Hindlimb muscle (tissue), 1 donor: ENCODE measurements around the gene RIMKLB. TPM values are rescaled to one million over a fixed set of nuclear protein-coding genes. Genes with fewer than 3 reads are reported as not detected.
A peak's percentile ranks its signal among the peaks of the same experiment; 100 is the strongest.

Experiments used
- DNase-seq: peaks from one replicate; pipeline ENCODE4 v3.0.0-alpha.2; 2013
- polyA plus RNA-seq: library from polyadenylated mRNA; unstranded; fragments of 120-200 nt; gene quantifications from one replicate; pipeline ENCODE4 v1.2.1, GENCODE V29; 2013; ENCODE audit not compliant: insufficient read length

Gene RIMKLB
- polyA plus RNA-seq, result 78.9 TPM

GRCh38 chr12:8697476-8698131, at the start of gene RIMKLB:
TSS of gene RIMKLB (plus strand) at chr12:8697991. CDS start at chr12:8713867, 15,876 bp downstream.
- peak; percentile 92 for DNase-seq

DNA sequence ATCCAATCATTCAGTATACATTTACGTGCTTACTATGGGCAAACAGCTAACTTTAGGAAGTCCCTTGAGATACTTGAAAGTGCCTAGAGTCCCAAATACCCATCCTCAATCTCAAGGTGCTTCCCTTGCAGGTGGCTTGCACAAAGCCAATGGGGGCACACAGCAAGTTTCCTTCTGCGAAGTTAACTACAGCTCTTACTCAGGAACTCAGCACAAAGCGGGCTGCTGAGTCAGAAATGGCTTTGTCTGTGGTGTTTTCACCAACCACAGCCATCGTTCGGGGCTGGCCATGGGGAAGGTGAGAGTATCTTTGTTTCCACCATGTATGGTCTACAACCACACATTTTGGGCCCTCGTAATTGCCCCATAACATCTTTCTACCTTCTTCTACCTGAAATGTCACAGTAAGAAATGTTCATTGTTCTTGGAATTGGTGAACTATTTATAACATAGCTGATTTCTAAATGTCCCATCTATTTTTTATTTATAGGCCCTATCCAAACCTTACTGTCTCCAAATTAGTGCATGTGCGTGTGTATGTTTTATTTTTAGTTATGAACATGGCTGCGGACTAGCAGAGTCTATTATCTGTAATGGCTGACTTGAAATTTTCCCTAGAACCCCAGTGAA, 49.1 kb upstream of the RIMKLB start:
- no peak for DNase-seq

GRCh38 chr12:8655421-8655820, 42.4 kb upstream of the RIMKLB start:
- DNase-seq, result no peak

DNA sequence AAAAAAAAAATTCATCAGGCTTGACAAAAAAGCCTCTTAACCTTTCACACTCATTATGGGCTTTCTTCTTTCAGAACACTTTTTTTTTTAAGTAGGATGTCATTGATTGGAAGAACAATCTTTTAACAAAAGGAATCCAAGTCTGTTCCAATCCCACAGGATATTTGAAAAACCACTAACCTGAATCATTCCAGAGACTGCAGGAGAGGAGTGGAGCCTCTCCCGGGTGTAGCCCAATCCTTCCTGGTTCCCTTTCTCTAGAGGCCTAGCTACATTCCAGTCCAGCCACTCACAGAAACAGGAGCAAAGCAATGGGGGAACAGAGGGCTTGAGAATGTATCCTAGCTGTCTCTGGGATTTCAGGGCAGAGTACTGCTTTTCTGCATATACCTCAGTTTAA, 39.4 kb upstream of the RIMKLB start:
- no peak for DNase-seq

GRCh38 chr12:8661016-8661415, 36.8 kb upstream of the RIMKLB start:
- no peak for DNase-seq

- no peak for DNase-seq
Observed at GRCh38 chr12:8661751-8662150, 36.0 kb upstream of the RIMKLB start.

DNA sequence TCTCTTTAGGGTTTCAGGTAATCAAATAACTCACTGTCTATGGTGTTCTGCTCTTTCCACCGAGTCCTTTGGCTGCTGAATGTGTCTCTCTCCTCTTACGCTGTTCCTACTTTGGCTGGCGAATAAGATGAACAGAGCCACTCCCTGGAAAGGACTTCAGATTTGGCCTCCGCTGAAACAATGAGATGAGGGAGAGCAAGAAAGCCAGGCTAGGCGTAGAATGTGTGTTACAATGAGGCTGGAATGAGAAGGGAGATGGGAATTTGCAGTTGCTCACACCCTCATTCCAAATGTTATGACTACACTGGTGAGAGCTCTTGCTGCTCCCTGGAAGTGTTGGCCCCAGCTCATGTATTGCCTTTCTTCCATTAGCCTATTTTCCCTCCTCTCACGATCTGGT, 35.2 kb upstream of the RIMKLB start, which contains the start of gene MFAP5:
MFAP5 (minus strand) TSS at position 234 of the 400 bp plus-strand sequence. CDS start 722 bp downstream, outside the sequence.
- peak; percentile 71 for DNase-seq

DNA sequence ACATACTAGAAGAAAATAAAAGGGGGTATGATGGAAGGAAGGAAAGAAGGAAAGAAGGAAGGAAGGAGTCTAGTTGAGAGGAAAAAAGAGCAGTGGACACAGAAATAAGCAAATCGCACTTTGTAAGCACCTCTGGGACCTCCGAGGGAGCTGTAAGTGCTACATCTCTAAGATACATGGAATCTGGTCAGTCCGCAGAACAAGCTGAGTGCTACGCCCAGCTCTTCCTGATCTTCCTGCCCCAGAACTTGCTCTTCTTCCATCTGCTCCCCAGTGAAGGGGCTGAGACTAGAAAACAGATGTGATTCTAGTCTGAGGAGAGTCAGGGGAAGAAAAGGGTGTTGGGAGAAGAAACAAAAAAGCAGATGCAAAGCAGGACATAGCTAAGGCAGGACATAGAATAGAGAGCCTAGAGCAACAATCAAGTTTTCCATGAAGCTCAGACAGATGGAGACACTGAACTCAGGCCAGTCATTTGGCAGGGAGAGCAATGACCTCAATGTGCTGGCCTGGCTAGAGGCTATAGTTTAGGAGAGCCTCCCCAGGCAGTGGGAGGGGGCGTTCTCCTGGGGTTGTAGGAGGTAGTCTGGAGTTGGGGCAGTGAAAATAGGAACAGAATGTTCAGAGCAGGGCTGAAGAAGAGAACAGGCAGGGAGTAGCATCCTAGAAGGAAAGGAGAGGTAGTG, 33.4 kb upstream of the RIMKLB start:
- peak; percentile 90 for DNase-seq

GRCh38 chr12:8665759-8666158, 32.0 kb upstream of the RIMKLB start:
- DNase-seq, result peak; percentile 58

- DNase-seq, result no peak
Observed at GRCh38 chr12:8667270-8667669, 30.5 kb upstream of the RIMKLB start.

GRCh38 chr12:8668441-8668840, 29.4 kb upstream of the RIMKLB start:
- no peak for DNase-seq

GRCh38 chr12:8672381-8672780, 25.4 kb upstream of the RIMKLB start:
- DNase-seq, result no peak

DNA sequence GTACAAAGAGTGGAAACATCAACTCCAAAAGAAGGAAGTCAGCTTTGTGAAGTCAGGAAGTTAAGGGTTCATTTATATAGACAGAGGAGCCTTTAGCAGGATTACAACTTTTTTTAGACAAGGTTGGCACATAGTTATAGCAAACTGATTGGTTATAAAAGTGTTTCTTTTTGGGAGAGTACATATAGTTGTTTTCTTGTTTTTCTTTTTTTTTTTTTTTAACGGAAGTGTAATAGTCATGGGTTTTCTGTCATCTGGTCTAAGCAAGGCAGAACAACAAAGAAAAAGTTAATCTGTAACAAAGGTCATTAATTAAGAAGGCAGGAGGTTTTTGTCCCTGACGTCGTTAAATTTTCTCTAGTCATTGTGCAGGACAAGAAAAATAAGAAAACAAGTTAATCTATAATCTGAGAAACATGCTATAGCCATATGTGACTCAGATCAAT, 22.2 kb upstream of the RIMKLB start:
- DNase-seq, result no peak

GRCh38 chr12:8676651-8677050, 21.1 kb upstream of the RIMKLB start:
- no peak for DNase-seq

DNA sequence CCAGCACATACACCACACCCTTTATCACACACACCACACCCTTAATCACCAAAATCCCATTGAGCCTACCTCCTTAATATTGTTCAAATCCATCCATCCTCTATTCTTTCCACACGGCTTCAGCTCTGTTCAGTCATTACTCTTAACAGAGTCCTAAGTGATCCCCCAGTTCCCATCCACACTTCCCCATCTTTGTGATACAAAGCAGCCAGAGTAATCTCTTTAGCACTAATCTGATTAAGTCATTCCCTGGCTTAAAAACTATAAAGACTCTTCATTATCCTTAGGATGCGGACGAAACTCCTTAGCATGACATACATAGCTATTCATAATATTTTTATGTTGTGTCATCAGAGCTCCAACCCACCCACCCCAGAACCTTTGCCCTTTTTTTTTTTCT, 20.4 kb upstream of the RIMKLB start:
- DNase-seq, result no peak

DNA sequence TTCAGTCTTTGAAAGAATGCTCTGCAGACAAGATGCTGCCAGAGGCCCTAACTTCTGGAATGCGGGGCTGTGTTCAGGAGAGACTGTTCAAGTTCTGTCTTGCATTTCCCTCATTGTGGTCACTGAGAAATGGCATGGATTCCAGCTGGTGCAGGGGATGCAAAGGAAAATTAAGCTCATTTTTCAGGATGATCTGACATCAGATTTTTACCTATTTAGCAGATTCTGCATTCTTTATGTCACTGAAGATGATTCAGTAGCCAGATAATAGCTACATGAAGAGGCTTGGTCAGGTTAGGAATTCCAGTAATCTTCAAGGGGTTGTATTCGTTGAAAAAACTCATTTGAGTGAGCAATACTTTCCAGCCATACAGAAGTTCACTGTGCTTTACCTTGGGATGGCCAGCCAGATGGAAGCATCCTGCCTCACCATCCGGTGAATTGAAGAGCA, 19.1 kb upstream of the RIMKLB start:
- no peak for DNase-seq

GRCh38 chr12:8680533-8680932, 17.3 kb upstream of the RIMKLB start:
- DNase-seq, result no peak

DNA sequence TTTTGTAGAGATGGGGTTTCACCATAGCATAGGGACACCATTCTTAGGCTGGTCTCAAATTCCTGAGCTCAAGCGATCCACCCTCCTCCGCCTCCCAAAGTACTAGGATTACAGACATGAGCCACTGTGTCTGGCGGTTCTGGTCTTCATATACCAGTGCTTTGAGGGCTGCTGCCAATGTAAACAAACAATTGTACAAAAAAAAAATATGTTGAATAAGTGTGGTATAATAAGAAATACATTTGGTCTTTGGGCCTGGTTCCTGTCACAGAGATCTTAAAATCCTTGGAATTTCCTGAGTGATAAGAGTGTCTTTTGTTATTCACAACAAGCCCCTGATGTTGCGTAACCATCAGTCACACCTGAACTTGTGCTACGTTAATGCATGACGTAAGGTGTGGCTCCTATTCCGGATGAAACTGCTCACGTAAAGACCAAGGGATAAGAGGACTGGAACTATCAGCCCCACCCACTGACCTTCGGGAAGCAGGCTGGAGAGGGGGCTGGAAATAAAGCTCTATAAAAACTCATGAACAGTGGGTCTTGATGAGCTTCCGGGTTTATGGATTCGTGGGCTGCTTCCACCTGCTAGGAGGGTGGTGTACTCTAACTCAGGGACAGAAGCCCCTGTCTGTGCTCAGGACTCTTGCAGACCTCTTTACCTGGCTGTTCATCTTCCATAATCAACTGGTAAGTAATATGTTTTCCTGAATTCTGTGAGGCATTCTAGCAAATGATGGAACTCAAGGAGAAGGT, 16.5 kb upstream of the RIMKLB start:
- no peak for DNase-seq

GRCh38 chr12:8685051-8685450, 12.7 kb upstream of the RIMKLB start:
- DNase-seq, result no peak

DNA sequence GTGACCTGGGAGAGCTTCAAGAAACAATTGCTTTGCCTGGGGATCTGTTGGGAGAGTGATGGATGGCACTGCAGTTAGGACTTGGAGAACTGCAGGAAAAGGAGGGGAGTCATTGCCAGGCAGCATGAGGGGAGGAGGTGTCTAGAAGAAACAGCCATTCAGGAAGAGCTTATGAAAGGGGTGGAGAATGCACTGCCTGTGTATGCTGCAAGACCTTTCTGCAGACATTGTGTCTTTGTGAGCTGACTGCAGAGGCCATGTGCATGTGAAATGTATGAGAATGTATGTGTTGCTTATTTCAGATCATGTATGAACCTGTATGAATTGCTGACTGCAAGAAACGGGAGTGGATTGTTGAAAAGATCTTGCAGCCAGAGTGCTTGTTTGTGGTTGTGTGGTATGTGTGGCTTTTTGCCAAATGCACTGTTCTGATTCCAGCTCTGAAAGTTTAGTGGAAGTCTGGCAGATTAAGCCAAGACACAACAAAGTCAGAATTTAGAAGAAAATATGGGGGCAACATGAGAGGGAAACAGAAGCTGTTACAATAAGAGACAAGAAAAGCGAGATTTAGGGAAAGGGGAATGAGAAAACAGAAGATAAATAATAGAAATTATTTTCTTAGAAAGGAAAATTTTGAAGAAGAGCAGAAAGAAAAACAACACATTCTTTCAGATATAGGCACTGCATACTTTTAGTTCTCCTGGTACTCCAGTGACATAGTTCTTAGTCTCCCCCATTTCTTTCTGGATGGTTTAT, 9.8 kb upstream of the RIMKLB start:
- peak; percentile 80 for DNase-seq

DNA sequence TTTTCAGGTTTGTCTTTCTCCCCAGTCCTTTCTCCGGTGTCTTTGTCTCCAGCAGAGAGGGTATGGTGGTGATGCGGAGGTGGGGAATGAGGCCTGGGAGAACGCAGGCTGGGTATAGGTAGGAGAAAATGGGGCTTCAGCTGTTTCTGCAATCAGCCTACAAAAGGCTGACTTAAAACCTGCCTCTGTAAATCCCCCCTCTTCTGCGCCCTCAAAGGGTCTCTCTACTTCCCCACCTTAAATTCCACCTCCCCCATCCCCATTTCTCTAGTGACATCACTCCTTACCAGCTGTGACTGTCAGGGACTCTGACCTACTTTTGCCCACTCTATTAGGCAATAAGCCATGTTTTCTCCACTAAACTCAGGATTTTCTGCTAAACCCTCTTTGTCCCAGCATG, 8.1 kb upstream of the RIMKLB start:
- no peak for DNase-seq

GRCh38 chr12:8692573-8692972, 5.2 kb upstream of the RIMKLB start:
- DNase-seq, result peak; percentile 82
